ENCODE results near the gene HOXB5.

HOXB5 gene

DNA sequence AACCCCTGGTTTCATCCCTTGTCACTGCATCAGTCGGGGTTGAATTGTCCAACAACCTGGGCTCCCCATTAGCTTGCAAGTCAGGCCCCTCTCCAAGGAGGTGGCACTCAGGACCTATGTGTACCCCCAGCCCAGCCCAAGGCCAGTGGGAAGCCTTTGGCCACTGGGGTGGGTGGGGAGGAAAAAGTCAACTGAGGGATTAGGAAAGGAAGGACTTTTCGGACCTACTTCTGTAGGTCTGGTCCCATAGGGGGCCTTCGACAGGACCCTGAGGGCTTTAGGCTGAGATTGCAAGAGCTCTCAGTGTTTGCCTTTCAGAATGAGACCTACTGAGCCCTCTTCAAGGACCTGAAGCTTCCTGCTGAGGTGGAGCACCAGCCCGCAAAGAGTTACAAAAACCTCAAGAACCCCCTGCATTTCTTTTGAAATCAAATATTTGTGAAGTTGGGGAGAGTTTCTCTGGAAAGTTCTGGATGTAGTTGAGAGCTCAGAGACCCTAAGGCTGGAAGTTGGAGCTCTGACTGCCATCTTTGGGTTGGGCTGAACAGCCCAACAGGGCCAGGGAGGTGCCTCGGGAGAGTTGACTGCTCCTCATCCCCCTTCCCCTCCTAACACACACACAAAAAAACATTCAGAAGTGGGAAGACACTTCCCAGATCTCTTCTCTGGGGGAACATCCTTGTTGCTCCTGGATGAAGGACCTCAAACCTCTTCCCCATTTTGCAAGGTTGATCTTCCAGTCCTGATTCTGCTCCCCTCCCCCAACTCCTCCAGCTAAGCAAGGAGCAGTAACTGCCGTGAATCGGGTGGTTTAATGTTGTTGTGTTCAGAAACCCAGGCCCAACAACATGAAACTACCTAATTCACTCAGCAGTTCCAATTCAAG lies 38.4 kb upstream of the HOXB5 start:
- TF ChIP-seq, protein P1, sequence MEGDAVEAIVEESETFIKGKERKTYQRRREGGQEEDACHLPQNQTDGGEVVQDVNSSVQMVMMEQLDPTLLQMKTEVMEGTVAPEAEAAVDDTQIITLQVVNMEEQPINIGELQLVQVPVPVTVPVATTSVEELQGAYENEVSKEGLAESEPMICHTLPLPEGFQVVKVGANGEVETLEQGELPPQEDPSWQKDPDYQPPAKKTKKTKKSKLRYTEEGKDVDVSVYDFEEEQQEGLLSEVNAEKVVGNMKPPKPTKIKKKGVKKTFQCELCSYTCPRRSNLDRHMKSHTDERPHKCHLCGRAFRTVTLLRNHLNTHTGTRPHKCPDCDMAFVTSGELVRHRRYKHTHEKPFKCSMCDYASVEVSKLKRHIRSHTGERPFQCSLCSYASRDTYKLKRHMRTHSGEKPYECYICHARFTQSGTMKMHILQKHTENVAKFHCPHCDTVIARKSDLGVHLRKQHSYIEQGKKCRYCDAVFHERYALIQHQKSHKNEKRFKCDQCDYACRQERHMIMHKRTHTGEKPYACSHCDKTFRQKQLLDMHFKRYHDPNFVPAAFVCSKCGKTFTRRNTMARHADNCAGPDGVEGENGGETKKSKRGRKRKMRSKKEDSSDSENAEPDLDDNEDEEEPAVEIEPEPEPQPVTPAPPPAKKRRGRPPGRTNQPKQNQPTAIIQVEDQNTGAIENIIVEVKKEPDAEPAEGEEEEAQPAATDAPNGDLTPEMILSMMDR (IDR thresholded peaks at IDR 0.05; ENCODE audit: control insufficient read depth, extremely low read depth, insufficient read depth), result no peak
- H3K4me3 ChIP-seq (ENCODE audit: low read depth, low read length), result no peak overlapping the region
- DNase-seq (ENCODE audit: low read depth), result no peak

DNA sequence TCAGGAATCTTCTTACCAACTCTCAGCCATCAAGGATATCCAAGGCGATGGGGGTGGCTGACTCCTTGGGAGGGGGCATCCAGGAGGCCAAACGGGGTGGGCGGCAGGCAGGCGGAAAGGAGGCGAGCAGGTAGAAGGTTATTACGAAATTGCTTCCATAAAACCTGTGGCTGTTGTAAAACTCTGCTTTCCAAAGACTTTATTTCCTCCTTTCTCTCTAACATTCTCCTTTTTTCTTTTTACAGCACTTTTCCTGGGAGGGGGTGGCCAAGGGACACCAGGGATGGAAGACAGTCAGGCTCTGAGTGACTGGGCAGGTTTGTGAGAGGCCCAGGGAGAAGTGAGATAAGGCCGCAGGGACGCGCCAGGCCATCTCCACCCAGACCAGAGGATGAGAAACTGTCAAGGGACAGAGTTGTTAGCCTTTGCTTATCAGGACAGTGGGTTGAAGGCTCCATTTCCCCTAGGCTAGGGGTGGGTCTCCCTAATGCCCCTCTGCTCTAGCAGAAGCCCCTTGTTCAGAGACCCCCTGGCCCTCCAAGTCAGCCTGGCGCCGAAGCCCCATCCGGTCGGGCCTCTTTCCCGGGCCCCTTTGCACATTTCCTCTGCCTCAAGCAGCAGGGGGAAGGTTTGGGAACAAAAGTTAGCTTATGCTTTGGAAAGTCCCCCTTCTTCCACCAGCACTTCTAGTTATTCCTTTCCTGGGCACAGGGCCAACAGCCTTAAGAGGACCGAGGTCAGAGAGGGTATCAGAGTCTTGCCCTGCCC lies 37.5 kb upstream of the HOXB5 start:
- TF ChIP-seq, protein P1 (IDR thresholded peaks at IDR 0.05; ENCODE audit: control insufficient read depth, extremely low read depth, insufficient read depth), result no peak
- no peak overlapping the region for H3K4me3 ChIP-seq (ENCODE audit: low read depth, low read length)
- DNase-seq (ENCODE audit: low read depth), result no peak

DNA sequence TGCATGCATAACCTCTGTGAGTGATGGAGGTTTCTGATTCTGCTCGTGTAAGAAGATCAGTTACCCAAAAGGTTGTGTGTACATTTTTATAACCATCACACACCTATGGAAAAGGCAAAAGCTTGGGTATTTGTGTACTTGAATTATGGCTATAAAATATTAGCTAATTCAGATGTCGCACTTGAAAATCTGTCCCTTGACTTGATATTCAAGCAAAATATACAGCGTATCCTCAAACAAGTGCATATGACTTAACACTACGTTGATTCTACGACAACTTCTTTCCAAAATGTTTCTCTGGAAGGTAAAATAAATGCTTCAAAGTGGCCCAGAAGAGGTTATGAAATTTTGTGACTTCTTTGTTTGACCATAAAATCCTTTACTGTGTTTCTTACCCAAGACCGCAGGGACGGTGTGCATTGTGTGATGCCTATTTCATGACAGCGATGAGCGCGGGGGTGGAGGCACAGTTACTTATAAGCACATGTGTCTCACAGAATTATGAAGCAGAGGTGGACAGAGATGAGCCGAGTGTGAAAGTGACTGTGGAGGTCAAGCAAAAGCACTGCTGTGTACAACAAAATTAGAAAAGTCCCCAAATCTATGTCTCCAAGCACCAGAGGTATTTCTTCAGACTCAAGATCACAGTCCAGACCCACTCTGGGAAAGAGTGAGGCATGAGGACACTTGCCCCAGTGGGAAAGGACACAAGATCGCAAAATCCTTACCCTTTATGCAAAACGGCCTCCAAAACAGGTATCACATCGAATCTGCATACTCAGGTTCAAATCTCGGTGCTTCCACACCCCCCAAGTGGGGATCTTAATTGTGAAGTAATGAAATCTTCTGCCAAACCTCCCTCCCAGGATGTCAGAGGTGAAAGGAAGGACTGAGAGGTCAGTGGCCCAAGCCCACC lies 36.7 kb upstream of the HOXB5 start:
- H3K4me3 ChIP-seq (ENCODE audit: low read depth, low read length), result no peak overlapping the region
- TF ChIP-seq, protein P1 (IDR thresholded peaks at IDR 0.05; ENCODE audit: control insufficient read depth, extremely low read depth, insufficient read depth), result no peak
- no peak for DNase-seq (ENCODE audit: low read depth)

DNA sequence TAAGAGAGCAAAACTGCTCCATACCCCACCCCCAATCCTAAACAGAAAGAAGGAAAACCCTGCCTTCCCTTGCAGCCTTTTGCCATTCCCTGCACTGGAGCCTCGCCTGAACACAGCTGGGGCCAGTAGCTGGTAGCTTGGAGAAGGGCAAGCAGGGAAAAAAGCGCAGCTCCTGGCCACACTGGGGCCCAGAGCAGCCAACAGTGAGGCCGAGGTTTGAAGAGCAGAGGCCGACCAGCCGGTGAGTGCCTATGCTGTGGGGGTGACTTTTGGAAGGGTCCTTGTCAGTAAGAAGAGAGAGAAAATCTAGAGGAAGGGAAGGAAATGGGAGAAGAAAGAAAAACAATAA lies 35.8 kb upstream of the HOXB5 start:
- TF ChIP-seq, protein P1 (IDR thresholded peaks at IDR 0.05; ENCODE audit: control insufficient read depth, extremely low read depth, insufficient read depth), result no peak
- H3K4me3 ChIP-seq (ENCODE audit: low read depth, low read length), result no peak overlapping the region
- DNase-seq (ENCODE audit: low read depth), result no peak

DNA sequence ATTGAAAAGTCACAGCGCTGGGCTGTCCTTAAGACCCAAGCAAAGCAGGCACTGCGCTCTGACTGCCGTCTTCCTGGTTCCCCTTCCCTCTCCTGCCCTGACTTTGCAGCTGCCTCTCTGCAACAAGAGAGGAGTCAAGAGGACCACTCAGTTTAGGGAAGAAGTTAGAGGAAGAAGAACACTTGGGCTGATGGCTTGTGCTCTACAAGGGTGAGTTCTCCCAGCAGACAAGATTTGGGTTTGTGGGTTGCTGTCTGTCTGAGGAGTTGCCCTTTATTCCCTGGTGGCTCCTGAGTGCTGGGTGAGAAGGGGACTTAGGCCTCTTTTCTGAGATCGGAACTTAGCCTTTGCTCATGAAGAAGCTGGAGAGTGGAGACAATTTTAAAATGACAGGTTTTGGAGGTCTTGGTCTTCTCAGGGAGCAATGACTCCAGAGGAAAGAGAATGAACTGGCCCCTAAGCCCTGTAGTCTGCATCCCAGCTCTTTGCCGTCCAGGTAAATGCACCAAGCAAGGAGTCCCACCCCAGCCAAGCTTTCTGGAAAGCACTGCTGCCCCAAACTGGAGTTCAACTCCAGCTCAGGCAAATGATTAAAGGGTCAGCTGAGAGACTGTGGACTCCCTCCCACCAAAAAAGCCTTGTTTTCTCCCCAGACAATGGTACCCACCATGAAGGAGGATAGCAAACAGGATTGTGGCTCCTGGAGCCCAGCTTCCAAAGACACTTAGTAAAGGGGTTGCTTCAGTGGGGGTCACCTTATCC lies 35.3 kb upstream of the HOXB5 start:
- TF ChIP-seq, protein P1 (IDR thresholded peaks at IDR 0.05; ENCODE audit: control insufficient read depth, extremely low read depth, insufficient read depth), result no peak
- DNase-seq (ENCODE audit: low read depth), result no peak
- H3K4me3 ChIP-seq (ENCODE audit: low read depth, low read length), result no peak overlapping the region

All from LNCaP clone FGC (cell line).